KOPT-K1 (cell line): ENCODE data around the gene SLC8A3.
"Not testable (repeated sequence)": the region's sequence is repeated elsewhere in the genome, so short reads cannot be mapped to it uniquely, and the experiment has no call there.

Source experiments
- H3K27ac ChIP-seq: fragments of 200-600 bp; sonication (generic); 2 replicates; pipeline ENCODE4 v1.5.1; 2016; ENCODE audit warnings: antibody characterized with exemption, mild to moderate bottlenecking, low read depth, low read length; ENCODE audit not compliant: poor library complexity, severe bottlenecking
- H3K36me3 ChIP-seq: fragments of 200-600 bp; sonication (generic); 2 replicates; pipeline ENCODE4 v1.5.1; 2017; ENCODE audit warnings: antibody characterized with exemption, mild to moderate bottlenecking, low read length, moderate library complexity; ENCODE audit not compliant: insufficient read depth
- H3K9me3 ChIP-seq: fragments of 200-600 bp; sonication (generic); 2 replicates; pipeline ENCODE4 v1.5.1; 2017; ENCODE audit warnings: antibody characterized with exemption, low read length, mild to moderate bottlenecking; ENCODE audit not compliant: insufficient read depth, poor library complexity, severe bottlenecking

The SLC8A3 gene, protein sequence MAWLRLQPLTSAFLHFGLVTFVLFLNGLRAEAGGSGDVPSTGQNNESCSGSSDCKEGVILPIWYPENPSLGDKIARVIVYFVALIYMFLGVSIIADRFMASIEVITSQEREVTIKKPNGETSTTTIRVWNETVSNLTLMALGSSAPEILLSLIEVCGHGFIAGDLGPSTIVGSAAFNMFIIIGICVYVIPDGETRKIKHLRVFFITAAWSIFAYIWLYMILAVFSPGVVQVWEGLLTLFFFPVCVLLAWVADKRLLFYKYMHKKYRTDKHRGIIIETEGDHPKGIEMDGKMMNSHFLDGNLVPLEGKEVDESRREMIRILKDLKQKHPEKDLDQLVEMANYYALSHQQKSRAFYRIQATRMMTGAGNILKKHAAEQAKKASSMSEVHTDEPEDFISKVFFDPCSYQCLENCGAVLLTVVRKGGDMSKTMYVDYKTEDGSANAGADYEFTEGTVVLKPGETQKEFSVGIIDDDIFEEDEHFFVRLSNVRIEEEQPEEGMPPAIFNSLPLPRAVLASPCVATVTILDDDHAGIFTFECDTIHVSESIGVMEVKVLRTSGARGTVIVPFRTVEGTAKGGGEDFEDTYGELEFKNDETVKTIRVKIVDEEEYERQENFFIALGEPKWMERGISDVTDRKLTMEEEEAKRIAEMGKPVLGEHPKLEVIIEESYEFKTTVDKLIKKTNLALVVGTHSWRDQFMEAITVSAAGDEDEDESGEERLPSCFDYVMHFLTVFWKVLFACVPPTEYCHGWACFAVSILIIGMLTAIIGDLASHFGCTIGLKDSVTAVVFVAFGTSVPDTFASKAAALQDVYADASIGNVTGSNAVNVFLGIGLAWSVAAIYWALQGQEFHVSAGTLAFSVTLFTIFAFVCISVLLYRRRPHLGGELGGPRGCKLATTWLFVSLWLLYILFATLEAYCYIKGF

GRCh38 chr14:70188659-70189455 is at the start of gene SLC8A3:
Gene SLC8A3, minus strand, starts transcription at chr14:70188951. Its CDS starts 20,529 bp downstream, at chr14:70168422.
- Histone ChIP-seq H3K27ac (no peak within 1 kb of the TSS), H3K9me3 (peaks cover 18% of the 10 kb centered on the region), H3K36me3 (no peaks in the 10 kb centered on the region)

DNA sequence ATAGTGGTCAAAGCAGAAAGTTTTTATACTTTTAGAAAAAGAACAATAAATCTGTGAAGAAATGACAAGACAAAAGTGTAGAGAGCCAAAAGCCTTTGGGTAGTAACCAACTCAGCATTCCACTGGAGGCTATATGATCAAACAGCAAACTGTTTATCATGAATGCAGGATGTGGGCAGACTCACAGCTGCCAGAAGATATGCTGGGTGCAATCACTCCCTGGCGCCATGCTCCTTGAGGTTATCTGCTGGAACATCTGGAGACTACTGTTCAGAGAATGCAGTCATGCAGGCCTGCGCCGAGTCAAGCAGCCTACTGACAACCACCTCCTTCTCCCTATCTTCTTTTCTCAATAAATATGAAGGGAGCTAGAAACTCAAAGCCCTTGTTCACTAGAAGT is 49.0 kb upstream of the SLC8A3 start:
- no peaks in the 10 kb centered on the region for H3K36me3 ChIP-seq
- no peak overlapping the region for H3K27ac ChIP-seq
- H3K9me3 ChIP-seq = no peaks in the 10 kb centered on the region

DNA sequence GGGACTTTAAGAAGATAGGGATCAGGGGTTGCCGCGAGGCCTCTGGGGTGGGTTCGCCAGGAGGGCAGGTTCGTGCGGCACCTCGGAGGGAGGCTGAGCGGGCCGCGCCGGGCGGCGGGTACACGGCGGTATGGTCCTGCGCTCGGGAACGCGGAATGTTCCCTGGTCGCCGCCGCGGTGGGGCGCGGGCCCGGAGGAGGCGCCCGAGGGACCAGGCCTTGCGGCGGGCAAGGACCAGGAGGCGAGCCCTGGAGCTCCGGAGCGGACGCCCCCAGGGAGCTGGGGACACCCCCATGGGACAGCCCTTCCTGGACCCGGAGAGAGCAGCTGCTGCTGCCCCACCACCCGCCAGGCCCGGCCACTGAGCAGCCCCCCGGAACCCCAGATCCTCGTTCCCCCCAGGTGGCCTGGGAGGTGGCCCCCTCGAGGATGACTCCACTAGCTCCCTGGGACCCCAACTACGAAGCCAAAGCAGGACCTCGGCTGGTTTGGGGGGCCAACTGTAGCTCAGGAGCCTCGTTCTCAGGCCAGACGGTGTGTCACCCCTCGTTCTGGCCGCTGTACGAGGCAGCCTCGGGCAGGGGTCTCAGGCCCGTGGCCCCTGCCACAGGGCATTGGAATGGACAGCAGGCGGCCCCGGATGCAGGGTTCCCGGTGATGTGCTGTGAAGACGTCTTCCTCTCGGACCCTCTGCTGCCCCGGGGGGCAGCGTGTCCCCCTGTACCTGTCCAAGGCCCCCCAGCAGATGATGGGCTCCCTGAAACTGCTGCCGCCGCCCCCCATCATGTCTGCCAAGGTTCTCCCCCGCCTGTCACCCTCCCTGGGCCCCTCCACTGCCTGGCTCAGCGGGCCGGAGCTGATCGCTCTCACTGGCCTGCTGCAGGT is 45.6 kb upstream of the SLC8A3 start:
- Histone ChIP-seq H3K9me3 (no peaks in the 10 kb centered on the region), H3K27ac (no peak overlapping the region), H3K36me3 (no peaks in the 10 kb centered on the region)

GRCh38 chr14:70231756-70232544 is 43.2 kb upstream of the SLC8A3 start:
- H3K36me3 ChIP-seq, H3K27ac ChIP-seq, H3K9me3 ChIP-seq: not testable (repeated sequence)

DNA sequence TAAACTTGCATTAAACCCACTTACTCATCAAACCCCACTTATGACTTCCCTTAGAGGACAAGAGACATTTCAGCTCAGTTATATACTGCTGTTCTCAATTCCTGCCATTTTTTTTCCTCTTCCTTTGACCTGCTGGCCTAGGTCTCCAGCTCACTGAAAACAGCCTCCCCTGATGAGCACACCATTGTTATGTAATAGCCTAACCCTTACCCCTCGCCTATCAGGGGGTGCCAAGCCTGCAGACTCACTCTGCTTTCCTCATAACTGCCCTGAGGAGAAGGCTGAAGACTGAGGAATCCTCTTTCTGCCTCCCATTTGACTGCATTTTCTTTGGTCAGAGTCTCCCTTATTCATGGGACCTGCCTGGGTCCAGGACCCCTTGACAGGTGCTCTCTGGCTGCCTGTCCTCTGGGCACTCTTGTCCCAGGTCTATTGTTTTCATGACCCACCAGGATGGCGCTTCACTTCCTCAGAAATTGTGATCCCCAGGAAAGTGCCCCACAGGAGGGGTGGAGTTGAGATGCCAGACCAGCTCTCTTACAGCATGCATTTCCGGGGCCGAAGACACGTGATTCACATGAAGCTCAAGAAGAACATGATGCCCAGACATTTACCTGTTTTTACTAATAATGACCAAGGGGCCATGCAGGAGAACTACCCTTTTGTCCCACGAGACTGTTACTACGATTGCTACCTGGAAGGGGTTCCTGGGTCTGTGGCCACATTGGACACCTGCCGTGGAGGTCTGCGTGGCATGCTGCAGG is 41.3 kb upstream of the SLC8A3 start:
- H3K9me3 ChIP-seq = not testable (repeated sequence)

DNA sequence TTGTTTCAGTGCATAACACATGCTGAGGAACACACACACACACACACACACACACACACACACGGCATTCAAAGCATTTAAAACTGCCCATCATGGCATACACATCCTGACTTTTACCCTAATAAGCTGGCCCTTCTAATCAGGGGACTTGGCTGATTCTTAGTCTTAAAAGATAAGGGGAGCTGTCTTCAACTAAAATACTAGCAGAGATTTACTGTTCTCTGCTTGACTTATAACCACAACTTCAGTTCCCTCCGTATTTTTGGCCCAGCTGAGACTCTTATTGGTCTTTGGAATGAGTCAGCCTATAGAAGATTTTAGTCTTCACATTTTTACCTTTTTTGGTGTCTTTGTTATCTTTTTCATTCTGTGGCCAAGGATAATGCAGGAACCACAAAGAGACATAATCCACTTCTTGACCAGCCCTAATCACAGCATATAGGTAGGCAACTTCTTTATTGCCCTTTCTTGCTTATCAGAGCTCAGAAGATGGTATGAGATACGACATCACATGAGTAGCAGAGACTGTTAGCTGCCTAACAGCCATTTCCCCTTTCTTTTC is 25.1 kb upstream of the SLC8A3 start:
- H3K9me3 ChIP-seq = no peaks in the 10 kb centered on the region

More for the DNA sequence above, 41.3 kb upstream of the SLC8A3 start:
- not testable (repeated sequence) for H3K36me3 ChIP-seq, H3K27ac ChIP-seq

DNA sequence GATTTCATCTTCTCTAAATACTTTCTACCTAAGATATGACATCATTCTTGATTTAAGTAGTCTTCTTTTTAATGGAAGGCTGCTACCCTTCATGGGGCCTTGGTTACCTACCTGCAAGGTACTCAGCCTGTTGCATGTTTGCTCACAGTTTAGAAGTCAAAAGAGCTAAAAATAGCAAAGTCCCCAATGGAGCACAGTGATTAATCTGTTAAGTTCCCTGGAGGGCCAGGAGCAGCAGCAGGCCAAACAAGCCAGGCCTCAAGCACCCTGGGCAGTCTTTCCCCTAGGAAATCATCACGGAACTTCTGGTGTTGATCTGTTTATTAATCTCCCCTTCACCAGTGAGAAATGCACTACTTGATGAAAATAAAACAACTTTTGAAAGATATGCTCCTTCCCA is 24.0 kb upstream of the SLC8A3 start:
- H3K9me3 ChIP-seq = no peaks in the 10 kb centered on the region
- H3K36me3 ChIP-seq = no peaks in the 10 kb centered on the region
- H3K27ac ChIP-seq = no peak overlapping the region

More for the DNA sequence above, 25.1 kb upstream of the SLC8A3 start:
- no peak overlapping the region for H3K27ac ChIP-seq
- no peaks in the 10 kb centered on the region for H3K36me3 ChIP-seq

GRCh38 chr14:70208380-70208779 is 19.6 kb upstream of the SLC8A3 start:
- Histone ChIP-seq H3K27ac (no peak overlapping the region), H3K9me3 (no peaks in the 10 kb centered on the region), H3K36me3 (no peaks in the 10 kb centered on the region)

GRCh38 chr14:70203686-70204085 is 14.9 kb upstream of the SLC8A3 start:
- Histone ChIP-seq H3K9me3 (no peaks in the 10 kb centered on the region), H3K36me3 (no peaks in the 10 kb centered on the region), H3K27ac (no peak overlapping the region)

DNA sequence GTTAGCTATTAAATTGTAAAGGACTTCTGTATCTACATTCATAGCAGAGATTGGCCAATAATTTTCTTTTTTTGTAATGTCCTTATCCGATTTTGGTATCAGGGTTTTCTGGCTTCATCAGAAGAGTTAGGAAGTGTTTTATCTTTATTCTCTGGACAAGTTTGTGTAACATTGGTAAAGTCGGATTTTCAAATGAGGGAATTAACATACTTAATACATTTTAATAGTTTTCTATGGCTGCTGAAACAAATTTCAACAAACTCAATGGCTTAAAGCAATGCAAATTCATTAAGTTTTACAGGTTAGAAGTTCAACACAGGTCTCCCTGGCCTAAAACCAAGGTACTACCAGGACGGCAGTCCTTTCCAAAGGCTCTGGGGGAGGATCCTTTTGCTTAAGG is 13.2 kb upstream of the SLC8A3 start:
- Histone ChIP-seq H3K27ac (no peak overlapping the region), H3K9me3 (no peaks in the 10 kb centered on the region), H3K36me3 (no peaks in the 10 kb centered on the region)

GRCh38 chr14:70193396-70193795 is 4.6 kb upstream of the SLC8A3 start:
- Histone ChIP-seq H3K9me3 (peaks cover 4% of the 10 kb centered on the region), H3K27ac (no peak overlapping the region), H3K36me3 (no peaks in the 10 kb centered on the region)

DNA sequence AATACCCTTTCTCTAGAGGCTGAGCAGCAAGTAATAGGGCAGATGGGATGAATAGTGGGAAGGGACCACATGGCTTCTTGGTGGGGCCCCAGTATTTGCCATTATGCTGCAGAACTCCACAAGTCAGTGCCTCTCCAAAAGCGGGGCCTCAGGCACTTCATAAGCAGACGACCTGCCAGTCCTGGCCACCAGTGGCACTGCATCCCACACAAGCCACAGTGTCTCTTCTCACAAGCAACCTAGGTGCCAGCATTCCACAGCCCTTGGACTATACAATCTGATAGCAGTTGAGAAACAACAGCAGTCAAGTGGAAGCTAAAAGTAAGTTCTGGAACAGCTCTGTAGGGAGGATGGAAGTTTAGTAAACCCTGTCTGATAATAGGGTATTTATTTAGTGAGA is 4.2 kb upstream of the SLC8A3 start:
- Histone ChIP-seq H3K27ac (no peak overlapping the region), H3K36me3 (no peaks in the 10 kb centered on the region), H3K9me3 (peaks cover 9% of the 10 kb centered on the region)

GRCh38 chr14:70190156-70190555 is 1.4 kb upstream of the SLC8A3 start:
- peaks cover 18% of the 10 kb centered on the region for H3K9me3 ChIP-seq
- H3K36me3 ChIP-seq = no peaks in the 10 kb centered on the region
- no peak overlapping the region for H3K27ac ChIP-seq
